ENCODE data around the gene IRF3.

DNA sequence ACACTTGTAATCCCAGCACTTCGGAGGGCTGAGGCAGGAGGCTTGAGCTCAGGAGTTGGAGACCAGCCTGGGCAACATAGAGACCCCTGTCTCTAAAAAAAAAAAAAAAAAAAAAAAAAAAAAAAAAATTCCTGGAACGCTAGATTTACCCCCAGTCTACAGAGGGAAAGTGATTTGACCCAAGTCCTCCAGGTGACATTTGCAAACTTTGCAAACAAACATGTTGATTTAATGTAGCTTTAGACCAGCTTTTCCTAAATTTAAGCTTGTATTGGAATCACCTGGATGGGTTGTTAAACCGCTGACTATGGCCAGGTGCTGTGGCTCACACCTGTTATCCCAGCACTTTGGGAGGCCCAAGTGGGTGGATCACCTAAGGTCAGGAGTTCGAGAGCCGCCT is 33.7 kb upstream of the IRF3 start:
- TF ChIP-seq, protein P1, sequence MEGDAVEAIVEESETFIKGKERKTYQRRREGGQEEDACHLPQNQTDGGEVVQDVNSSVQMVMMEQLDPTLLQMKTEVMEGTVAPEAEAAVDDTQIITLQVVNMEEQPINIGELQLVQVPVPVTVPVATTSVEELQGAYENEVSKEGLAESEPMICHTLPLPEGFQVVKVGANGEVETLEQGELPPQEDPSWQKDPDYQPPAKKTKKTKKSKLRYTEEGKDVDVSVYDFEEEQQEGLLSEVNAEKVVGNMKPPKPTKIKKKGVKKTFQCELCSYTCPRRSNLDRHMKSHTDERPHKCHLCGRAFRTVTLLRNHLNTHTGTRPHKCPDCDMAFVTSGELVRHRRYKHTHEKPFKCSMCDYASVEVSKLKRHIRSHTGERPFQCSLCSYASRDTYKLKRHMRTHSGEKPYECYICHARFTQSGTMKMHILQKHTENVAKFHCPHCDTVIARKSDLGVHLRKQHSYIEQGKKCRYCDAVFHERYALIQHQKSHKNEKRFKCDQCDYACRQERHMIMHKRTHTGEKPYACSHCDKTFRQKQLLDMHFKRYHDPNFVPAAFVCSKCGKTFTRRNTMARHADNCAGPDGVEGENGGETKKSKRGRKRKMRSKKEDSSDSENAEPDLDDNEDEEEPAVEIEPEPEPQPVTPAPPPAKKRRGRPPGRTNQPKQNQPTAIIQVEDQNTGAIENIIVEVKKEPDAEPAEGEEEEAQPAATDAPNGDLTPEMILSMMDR (conservative IDR thresholded peaks at IDR 0.05; ENCODE audit: low read depth, low read length): no peak
- TF ChIP-seq SMC3 (IDR thresholded peaks at IDR 0.05; ENCODE audit: low read depth, low read length) (no peak), RFX5 (IDR thresholded peaks at IDR 0.05; ENCODE audit: low read depth, low read length) (no peak), POLR2A (IDR thresholded peaks at IDR 0.05; ENCODE audit: low read depth, low read length) (no peak)
- TF ChIP-seq, protein P2, sequence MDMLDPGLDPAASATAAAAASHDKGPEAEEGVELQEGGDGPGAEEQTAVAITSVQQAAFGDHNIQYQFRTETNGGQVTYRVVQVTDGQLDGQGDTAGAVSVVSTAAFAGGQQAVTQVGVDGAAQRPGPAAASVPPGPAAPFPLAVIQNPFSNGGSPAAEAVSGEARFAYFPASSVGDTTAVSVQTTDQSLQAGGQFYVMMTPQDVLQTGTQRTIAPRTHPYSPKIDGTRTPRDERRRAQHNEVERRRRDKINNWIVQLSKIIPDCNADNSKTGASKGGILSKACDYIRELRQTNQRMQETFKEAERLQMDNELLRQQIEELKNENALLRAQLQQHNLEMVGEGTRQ (IDR thresholded peaks at IDR 0.05; ENCODE audit: low read depth, low read length): no peak

Measured in IMR-90 (cell line).